IMR-90 (cell line): ENCODE measurements around the gene FADS6. TPM values are rescaled to one million over a fixed set of nuclear protein-coding genes. Genes with fewer than 3 reads are reported as not detected.

Experiments used
- ATAC-seq: fragments of 200-7000 bp; cut with Tn5 transposase; 2 replicates; pipeline ENCODE4 v1.9.1; 2020; ENCODE audit warnings: low read depth, mild to moderate bottlenecking, moderate library complexity
- BruUV-seq: library from RNA; stranded (reverse); fragments of 400-500 nt; replicated peaks from 2 replicates; lab custom pipeline; 2021; lab: Mats Ljungman, UMichigan
- CTCF ChIA-PET: fragments of 300-600 bp; formaldehyde crosslinking; extraction: SDS; loops from one replicate; lab custom pipeline; 2021; ENCODE audit warnings: antibody characterized with exemption; lab: Yijun Ruan, JAX
- POLR2A ChIA-PET: fragments of 300-600 bp; sonication (Branson Sonifier 250); formaldehyde crosslinking; loops from one replicate; lab custom pipeline; 2022; ENCODE audit warnings: antibody characterized with exemption; ENCODE audit not compliant: unreplicated experiment; lab: Charles Lee
- DNase-seq: peaks from one replicate; pipeline ENCODE4 v3.0.0; 2013
- H2AFZ ChIP-seq: replicated peaks from 2 replicates; pipeline ENCODE3; 2013; ENCODE audit warnings: low read length, mild to moderate bottlenecking; ENCODE audit not compliant: poor library complexity
- H2AK5ac ChIP-seq: 2 replicates; pipeline ENCODE4 v1.6.1; 2013; ENCODE audit warnings: low read depth, low read length, inconsistent platforms
- H2AK9ac ChIP-seq: replicated peaks from 2 replicates; pipeline ENCODE3; 2013; ENCODE audit warnings: mild to moderate bottlenecking, low read depth, low read length, moderate library complexity; ENCODE audit not compliant: poor library complexity
- H2BK120ac ChIP-seq: 2 replicates; pipeline ENCODE4 v1.6.1; 2013; ENCODE audit warnings: low read depth, low read length, inconsistent platforms
- H2BK15ac ChIP-seq: 3 replicates; pipeline ENCODE4 v1.6.1; 2013; ENCODE audit warnings: low read depth, low read length, inconsistent platforms
- H2BK20ac ChIP-seq: 2 replicates; pipeline ENCODE4 v1.6.1; 2013; ENCODE audit warnings: low read depth, mild to moderate bottlenecking, inconsistent platforms, low read length, moderate library complexity
- H2BK5ac ChIP-seq: 2 replicates; pipeline ENCODE4 v1.6.1; 2013; ENCODE audit warnings: mild to moderate bottlenecking, low read depth, low read length, inconsistent platforms; ENCODE audit not compliant: poor library complexity, severe bottlenecking
- H3K14ac ChIP-seq: replicated peaks from 2 replicates; pipeline ENCODE4 v1.6.1; 2013; ENCODE audit warnings: low read depth, low read length, inconsistent platforms
- H3K18ac ChIP-seq: 2 replicates; pipeline ENCODE4 v1.6.1; 2013; ENCODE audit warnings: low read depth, low read length, control low read depth
- H3K23ac ChIP-seq: 2 replicates; pipeline ENCODE4 v1.6.1; 2013; ENCODE audit warnings: low read depth, low read length, inconsistent platforms
- H3K27ac ChIP-seq: 2 replicates; pipeline ENCODE4 v1.5.1; 2013; ENCODE audit warnings: mild to moderate bottlenecking, control low read depth, low read length; ENCODE audit not compliant: insufficient read depth
- H3K27me3 ChIP-seq: 2 replicates; pipeline ENCODE4 v1.6.1; 2013; ENCODE audit warnings: low read length; ENCODE audit not compliant: control insufficient read depth, insufficient read depth
- H3K36me3 ChIP-seq: 2 replicates; pipeline ENCODE4 v1.6.1; 2013; ENCODE audit warnings: low read length, mixed read lengths; ENCODE audit not compliant: control insufficient read depth, insufficient read depth
- H3K4ac ChIP-seq: 2 replicates; pipeline ENCODE4 v1.6.1; 2013; ENCODE audit warnings: low read depth, low read length, inconsistent platforms
- H3K4me1 ChIP-seq: 2 replicates; pipeline ENCODE4 v1.6.1; 2013; ENCODE audit warnings: low read length, mixed read lengths; ENCODE audit not compliant: control insufficient read depth, insufficient read depth
- H3K4me2 ChIP-seq: 2 replicates; pipeline ENCODE4 v1.6.1; 2013; ENCODE audit warnings: low read depth, mild to moderate bottlenecking, control low read depth, low read length, moderate library complexity
- H3K4me3 ChIP-seq: 2 replicates; pipeline ENCODE4 v1.5.1; 2013; ENCODE audit warnings: low read depth, mild to moderate bottlenecking, control low read depth, low read length, moderate library complexity; ENCODE audit not compliant: insufficient read depth
- H3K56ac ChIP-seq: 2 replicates; pipeline ENCODE4 v1.6.1; 2013; ENCODE audit warnings: low read length, inconsistent platforms; ENCODE audit not compliant: insufficient read depth; ENCODE audit errors: extremely low read depth
- H3K79me1 ChIP-seq, 2 experiments: 2 replicates each; pipeline ENCODE4 v1.6.1; 2013; ENCODE audit warnings: low read length in 2 of 2, inconsistent platforms in 1 of 2, low read depth in 1 of 2
- H3K9ac ChIP-seq: 2 replicates; pipeline ENCODE4 v1.6.1; 2013; ENCODE audit warnings: low read depth, low read length, control low read depth
- H3K9me1 ChIP-seq: 2 replicates; pipeline ENCODE4 v1.6.1; 2013; ENCODE audit warnings: low read length, inconsistent platforms; ENCODE audit not compliant: insufficient read depth
- H3K9me3 ChIP-seq: 2 replicates; pipeline ENCODE4 v1.6.1; 2013; ENCODE audit warnings: low read length; ENCODE audit not compliant: control insufficient read depth, insufficient read depth
- H4K20me1 ChIP-seq: 2 replicates; pipeline ENCODE4 v1.6.1; 2013; ENCODE audit warnings: low read length, inconsistent platforms; ENCODE audit not compliant: insufficient read depth
- H4K5ac ChIP-seq: 2 replicates; pipeline ENCODE4 v1.6.1; 2013; ENCODE audit warnings: mild to moderate bottlenecking, low read depth, low read length, control low read depth
- H4K8ac ChIP-seq, 2 experiments: 2 replicates each; pipeline ENCODE4 v1.6.1; 2013; ENCODE audit warnings: low read depth in 2 of 2, low read length in 2 of 2, control low read depth in 1 of 2, inconsistent platforms in 1 of 2
- H4K91ac ChIP-seq: 2 replicates; pipeline ENCODE4 v1.6.1; 2013; ENCODE audit warnings: low read depth, low read length, inconsistent platforms; ENCODE audit not compliant: insufficient read depth
- BHLHE40 ChIP-seq: fragments of 150-350 bp; IDR thresholded peaks from 2 replicates; pipeline ENCODE4 v1.6.1; 2016; ENCODE audit warnings: mild to moderate bottlenecking, low read depth, low read length
- CEBPB ChIP-seq: IDR thresholded peaks from 2 replicates; pipeline ENCODE4 v1.6.1; 2012; ENCODE audit warnings: low read depth, low read length, improper control_type of control experiment
- CHD1 ChIP-seq: IDR thresholded peaks from 2 replicates; pipeline ENCODE4 v1.6.1; 2012; ENCODE audit warnings: low read depth, low read length, improper control_type of control experiment
- FOS ChIP-seq: fragments of 150-350 bp; IDR thresholded peaks from 2 replicates; pipeline ENCODE4 v1.6.1; 2016; ENCODE audit warnings: low read depth, low read length
- MAFK ChIP-seq: IDR thresholded peaks from 2 replicates; pipeline ENCODE4 v1.6.1; 2012; ENCODE audit warnings: low read depth, low read length, improper control_type of control experiment
- MAZ ChIP-seq: IDR thresholded peaks from 2 replicates; pipeline ENCODE4 v1.6.1; 2012; ENCODE audit warnings: low read depth, mild to moderate bottlenecking, low read length, improper control_type of control experiment, moderate library complexity, borderline replicate concordance
- MXI1 ChIP-seq: IDR thresholded peaks from 2 replicates; pipeline ENCODE4 v1.6.1; 2012; ENCODE audit warnings: low read depth, mild to moderate bottlenecking, low read length, moderate library complexity, borderline replicate concordance
- NFE2L2 ChIP-seq: fragments of 150-350 bp; IDR thresholded peaks from 2 replicates; pipeline ENCODE4 v1.6.1; 2016; ENCODE audit warnings: low read depth, mild to moderate bottlenecking, low read length
- RAD21 ChIP-seq: IDR thresholded peaks from 2 replicates; pipeline ENCODE4 v1.6.1; 2012; ENCODE audit warnings: low read length, improper control_type of control experiment
- RCOR1 ChIP-seq: IDR thresholded peaks from 2 replicates; pipeline ENCODE4 v1.6.1; 2012; ENCODE audit warnings: mild to moderate bottlenecking, low read length, improper control_type of control experiment; ENCODE audit not compliant: insufficient replicate concordance
- RFX5 ChIP-seq: IDR thresholded peaks from 2 replicates; pipeline ENCODE4 v1.8.0; 2012; ENCODE audit warnings: low read depth, mild to moderate bottlenecking, low read length, moderate library complexity
- SMC3 ChIP-seq: fragments of 150-350 bp; IDR thresholded peaks from 2 replicates; pipeline ENCODE4 v1.6.1; 2016; ENCODE audit warnings: low read depth, mild to moderate bottlenecking, antibody characterized with exemption, low read length, moderate library complexity
- WGBS, 2 experiments: methylation state at CpG; one replicate each; pipeline versions ENCODE4 v1.1.5 to v1.1.7; 2013; ENCODE audit warnings: missing lambda C conversion rate in 2 of 2; ENCODE audit not compliant: insufficient read length in 1 of 2; ENCODE audit errors: extremely low coverage in 2 of 2; 5-methylcytosine and 5-hydroxymethylcytosine counted together
- dilution Hi-C: fragments of 300-500 bp; cut with HindIII; formaldehyde crosslinking; loops from one replicate; pipeline ENCODE4 v1.14.3; 2018; ENCODE audit warnings: low sequenced_read_pairs; ENCODE audit not compliant: unreplicated experiment
- in situ Hi-C: fragments of 300-500 bp; cut with MboI; formaldehyde crosslinking; loops from 3 replicates; pipeline ENCODE4 v1.14.3; 2019; ENCODE audit warnings: low sequenced_read_pairs, inconsistent platforms, mixed read lengths
- intact Hi-C: fragments of 100-400 bp; cut with micrococcal nuclease; formaldehyde crosslinking; loops from 2 replicates; pipeline ENCODE4 v1.10.0; 2022
- polyA plus RNA-seq, 3 experiments: library from polyadenylated mRNA; depleted of rRNA; stranded (reverse); fragments of >200 nt; gene quantifications; 2 replicates each; pipeline ENCODE4 v1.2.3, GENCODE V29; 2012; ENCODE audit warnings: low replicate concordance in 1 of 3
- total RNA-seq: library from RNA; depleted of rRNA; stranded (reverse); fragments of >200 nt; gene quantifications from 2 replicates; pipeline ENCODE4 v1.2.3, GENCODE V29; 2012
- TF ChIP-seq, protein P1 (sequence below): fragments of 150-350 bp; IDR thresholded peaks from 2 replicates; pipeline ENCODE4 v1.6.1; 2016; ENCODE audit warnings: low read depth, mild to moderate bottlenecking, low read length, moderate library complexity, borderline replicate concordance
- TF ChIP-seq, protein P2 (sequence below): conservative IDR thresholded peaks from 2 replicates; pipeline ENCODE4 v1.5.1; 2012; ENCODE audit warnings: mild to moderate bottlenecking, low read depth, low read length, improper control_type of control experiment

FADS6 gene
- total and polyA plus RNA-seq, 2 of the 4 experiments (the other 2 are of a cell fraction), result not detected

- peak; percentile 41 for ATAC-seq
- no peak overlapping the region for H3K9ac ChIP-seq
- no peak overlapping the region for H4K8ac ChIP-seq
- no peak overlapping the region for H2BK120ac ChIP-seq
- CTCF ChIA-PET, result interaction anchor here (0.7 kb wide), 2 partner anchors 13 kb away, joined by 3 read pairs; no protein-coding TSS in a partner anchor
- 18% methylated on average over 42 of the region's 76 CpGs; no CpG with 5 or more reads in 1 of the 2 experiments for WGBS, 2 experiments
- no peaks in the 10 kb centered on the region for H3K9me1 ChIP-seq
- H3K56ac ChIP-seq, result no peak overlapping the region
- POLR2A ChIA-PET, result no interaction called here
- H3K4ac ChIP-seq, result no peak overlapping the region
- no peak overlapping the region for H2AK5ac ChIP-seq
- no peak overlapping the region for H3K14ac ChIP-seq
- H2AFZ ChIP-seq, result peak overlapping the region; percentile 63
- no peak overlapping the region for H3K27ac ChIP-seq
- no peaks in the 10 kb centered on the region for H3K79me1 ChIP-seq
- no peak overlapping the region for H2BK15ac ChIP-seq
- H3K4me2 ChIP-seq, result peak overlapping the region; percentile 12; the same call in 1 of the 2 replicates
- no peaks in the 10 kb centered on the region; the same call in 1 of the 2 replicates for H4K20me1 ChIP-seq
- H4K91ac ChIP-seq, result no peak overlapping the region
- H2AK9ac ChIP-seq, result peak overlapping the region; percentile 1
- no peak overlapping the region for H4K5ac ChIP-seq
- no peak overlapping the region for H2BK20ac ChIP-seq
- DNase-seq, result no peak
- no TSS peak for BruUV-seq
- no peak overlapping the region for H2BK5ac ChIP-seq
- H3K18ac ChIP-seq, result no peak overlapping the region
- TF ChIP-seq CHD1 (no peak), FOS (no peak), CEBPB (no peak), SMC3 (no peak), RAD21 (no peak), MXI1 (no peak), MAZ (no peak), MAFK (no peak), RCOR1 (no peak), NFE2L2 (no peak), RFX5 (no peak), BHLHE40 (no peak)
- TF ChIP-seq, protein P1, sequence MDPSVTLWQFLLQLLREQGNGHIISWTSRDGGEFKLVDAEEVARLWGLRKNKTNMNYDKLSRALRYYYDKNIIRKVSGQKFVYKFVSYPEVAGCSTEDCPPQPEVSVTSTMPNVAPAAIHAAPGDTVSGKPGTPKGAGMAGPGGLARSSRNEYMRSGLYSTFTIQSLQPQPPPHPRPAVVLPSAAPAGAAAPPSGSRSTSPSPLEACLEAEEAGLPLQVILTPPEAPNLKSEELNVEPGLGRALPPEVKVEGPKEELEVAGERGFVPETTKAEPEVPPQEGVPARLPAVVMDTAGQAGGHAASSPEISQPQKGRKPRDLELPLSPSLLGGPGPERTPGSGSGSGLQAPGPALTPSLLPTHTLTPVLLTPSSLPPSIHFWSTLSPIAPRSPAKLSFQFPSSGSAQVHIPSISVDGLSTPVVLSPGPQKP, result no peak
- TF ChIP-seq, protein P2, sequence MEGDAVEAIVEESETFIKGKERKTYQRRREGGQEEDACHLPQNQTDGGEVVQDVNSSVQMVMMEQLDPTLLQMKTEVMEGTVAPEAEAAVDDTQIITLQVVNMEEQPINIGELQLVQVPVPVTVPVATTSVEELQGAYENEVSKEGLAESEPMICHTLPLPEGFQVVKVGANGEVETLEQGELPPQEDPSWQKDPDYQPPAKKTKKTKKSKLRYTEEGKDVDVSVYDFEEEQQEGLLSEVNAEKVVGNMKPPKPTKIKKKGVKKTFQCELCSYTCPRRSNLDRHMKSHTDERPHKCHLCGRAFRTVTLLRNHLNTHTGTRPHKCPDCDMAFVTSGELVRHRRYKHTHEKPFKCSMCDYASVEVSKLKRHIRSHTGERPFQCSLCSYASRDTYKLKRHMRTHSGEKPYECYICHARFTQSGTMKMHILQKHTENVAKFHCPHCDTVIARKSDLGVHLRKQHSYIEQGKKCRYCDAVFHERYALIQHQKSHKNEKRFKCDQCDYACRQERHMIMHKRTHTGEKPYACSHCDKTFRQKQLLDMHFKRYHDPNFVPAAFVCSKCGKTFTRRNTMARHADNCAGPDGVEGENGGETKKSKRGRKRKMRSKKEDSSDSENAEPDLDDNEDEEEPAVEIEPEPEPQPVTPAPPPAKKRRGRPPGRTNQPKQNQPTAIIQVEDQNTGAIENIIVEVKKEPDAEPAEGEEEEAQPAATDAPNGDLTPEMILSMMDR, result no peak
- dilution Hi-C loops, result no loop called here
- H3K23ac ChIP-seq, result no peak overlapping the region
- intact Hi-C loops, result no loop called here
- peaks cover 60% of the 10 kb centered on the region for H3K27me3 ChIP-seq
- in situ Hi-C loops, result loop anchor here (25.0 kb wide), 1 partner anchor 640 kb away; the partner anchor contains the start of genes RPL38 and TTYH2
- H3K9me3 ChIP-seq, result peaks cover 2% of the 10 kb centered on the region; the same call in 1 of the 2 replicates
- no peaks in the 10 kb centered on the region for H3K36me3 ChIP-seq
- H3K4me3 ChIP-seq, result no peak overlapping the region
- no peaks in the 10 kb centered on the region; the same call in 1 of the 2 replicates for H3K4me1 ChIP-seq
Measured at GRCh38 chr17:74852237-74853047, 41.0 kb downstream of the FADS6 start.
